HG02943 (cell line): ENCODE data around the gene FBRS.
"Not testable (repeated sequence)": the region's sequence is repeated elsewhere in the genome, so short reads cannot be mapped to it uniquely, and the experiment has no call there.

Experiments used
- ATAC-seq: cut with Tn5 transposase; IDR thresholded peaks from one replicate; pipeline ENCODE4 v1.9.1; 2021; ENCODE audit warnings: mild to moderate bottlenecking, low read depth, moderate library complexity; ENCODE audit not compliant: unreplicated experiment

Gene FBRS

DNA sequence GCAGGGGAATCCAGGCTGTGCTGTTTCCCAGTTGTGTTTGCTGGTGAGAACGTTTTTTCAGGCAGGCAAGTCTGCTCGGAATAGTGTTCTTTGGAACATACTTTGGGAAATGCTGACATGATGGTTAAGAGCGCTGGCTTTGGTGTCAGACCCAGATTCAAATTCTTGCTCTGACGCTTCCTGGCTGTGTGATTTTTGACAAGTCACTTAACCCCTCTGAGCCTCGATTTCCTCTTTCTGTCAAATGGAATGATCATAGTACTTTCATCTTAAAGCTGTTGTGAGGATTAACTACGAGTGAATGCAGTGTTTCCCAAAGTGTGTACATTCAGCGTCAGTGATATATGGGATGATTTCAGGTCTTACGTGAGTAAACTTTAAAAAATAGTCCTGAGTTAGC lies 4.8 kb downstream of the FBRS start:
- no peak for ATAC-seq

DNA sequence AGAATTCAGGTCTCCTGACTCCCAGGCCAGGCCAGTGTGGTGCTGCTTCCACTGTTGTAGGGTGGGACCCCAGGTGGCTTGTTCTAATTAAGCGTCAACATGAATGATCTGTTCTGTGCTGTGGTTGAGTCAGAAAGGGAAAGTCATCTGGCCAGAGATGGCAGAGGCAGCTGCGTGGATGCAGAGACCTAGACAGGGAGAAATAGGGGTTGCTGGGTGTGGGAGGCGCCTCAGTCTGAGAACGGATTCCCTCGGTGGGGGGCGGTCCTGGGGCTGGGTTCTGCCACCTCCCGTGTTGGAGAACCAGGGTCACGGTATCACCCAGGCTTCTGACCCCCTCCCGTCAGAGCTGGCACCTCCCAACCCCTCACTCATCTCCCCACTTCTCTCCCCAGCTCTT lies 5.6 kb downstream of the FBRS start:
- ATAC-seq = no peak

DNA sequence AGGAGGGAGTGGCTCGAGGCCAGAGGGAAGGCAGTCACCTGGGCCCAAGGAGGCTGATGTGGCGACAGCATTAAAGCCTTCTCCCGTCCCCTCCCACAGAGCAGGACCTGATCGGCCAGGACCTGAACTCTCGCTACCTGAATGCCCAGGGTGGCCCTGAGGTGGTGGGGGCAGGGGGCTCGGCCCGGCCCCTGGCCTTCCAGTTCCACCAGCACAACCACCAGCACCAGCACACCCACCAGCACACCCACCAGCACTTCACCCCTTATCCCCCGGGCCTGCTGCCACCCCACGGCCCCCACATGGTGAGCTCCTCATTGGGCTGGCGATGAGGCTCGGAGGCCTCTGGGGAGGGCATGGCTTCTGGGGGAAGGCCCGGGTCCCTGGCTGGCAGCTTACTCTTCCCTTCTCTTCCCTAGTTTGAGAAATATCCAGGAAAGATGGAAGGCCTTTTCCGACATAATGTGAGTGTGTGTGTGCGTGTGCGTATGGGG lies 6.4 kb downstream of the FBRS start:
- no peak for ATAC-seq

DNA sequence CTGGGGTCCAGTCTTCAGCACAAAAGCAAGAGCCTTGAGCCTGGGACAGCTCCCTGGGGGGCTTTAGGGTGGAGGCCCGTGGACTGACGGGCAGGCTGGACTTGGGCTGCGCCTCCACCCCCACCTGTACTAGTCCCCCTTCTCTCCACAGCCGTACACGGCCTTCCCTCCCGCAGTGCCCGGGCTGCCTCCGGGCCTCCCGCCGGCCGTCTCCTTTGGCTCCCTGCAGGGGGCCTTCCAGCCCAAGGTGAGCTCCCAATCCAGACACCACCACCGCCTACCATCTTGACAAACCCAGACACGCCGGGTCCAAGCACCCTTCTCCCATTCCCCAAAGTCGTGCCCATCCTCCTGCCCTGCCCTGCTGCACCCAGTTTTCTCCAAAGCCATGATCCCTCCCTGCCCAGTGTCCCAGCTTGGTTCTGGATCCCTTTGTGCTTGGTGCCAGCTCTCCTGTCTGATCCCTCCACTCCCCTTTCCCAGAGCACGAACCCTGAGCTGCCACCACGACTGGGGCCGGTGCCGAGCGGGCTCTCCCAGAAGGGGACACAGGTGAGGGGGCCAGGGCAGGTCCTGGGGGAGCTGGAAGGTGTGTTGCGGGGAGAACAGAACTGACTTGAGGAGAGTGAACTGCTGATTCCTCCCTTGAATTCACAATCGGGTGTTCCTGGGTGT lies 7.1 kb downstream of the FBRS start:
- no peak for ATAC-seq

DNA sequence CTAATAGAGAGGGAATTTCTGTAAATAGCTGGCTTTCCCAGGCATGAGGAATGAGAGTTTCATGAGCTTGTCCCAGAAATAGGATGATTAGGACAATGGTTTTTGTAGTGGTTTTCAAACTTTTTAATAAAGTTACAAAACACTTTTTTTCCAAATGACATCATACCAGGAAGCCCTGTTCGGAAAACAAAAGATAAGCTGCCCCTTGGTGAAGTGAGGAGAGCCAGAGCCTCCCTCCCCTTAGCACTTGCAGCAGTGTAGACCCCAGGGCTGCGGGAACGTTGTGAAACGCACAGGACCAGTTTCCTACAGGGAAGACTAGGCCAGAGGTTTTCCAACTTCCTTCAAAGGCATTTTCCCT lies 7.6 kb downstream of the FBRS start:
- no peak for ATAC-seq

DNA sequence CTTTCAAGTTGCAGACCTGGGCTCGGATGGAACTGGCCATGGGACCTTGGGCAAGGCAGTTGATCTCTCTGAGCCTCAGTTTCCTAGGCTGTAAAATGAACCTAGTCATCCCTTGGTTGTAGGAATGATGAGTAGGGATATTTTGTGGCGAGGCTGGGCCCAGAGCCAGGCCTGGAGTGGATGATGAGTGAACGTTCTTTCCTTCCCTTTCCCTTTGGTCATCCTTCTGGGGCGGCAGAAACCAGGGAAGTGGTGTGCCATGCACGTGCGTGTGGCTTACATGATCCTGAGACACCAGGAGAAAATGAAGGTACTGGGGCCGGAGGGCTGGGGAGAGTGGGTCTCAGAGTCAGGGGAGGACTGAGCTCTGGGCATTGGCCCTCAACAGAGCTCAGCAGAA lies 8.4 kb downstream of the FBRS start:
- ATAC-seq = no peak

DNA sequence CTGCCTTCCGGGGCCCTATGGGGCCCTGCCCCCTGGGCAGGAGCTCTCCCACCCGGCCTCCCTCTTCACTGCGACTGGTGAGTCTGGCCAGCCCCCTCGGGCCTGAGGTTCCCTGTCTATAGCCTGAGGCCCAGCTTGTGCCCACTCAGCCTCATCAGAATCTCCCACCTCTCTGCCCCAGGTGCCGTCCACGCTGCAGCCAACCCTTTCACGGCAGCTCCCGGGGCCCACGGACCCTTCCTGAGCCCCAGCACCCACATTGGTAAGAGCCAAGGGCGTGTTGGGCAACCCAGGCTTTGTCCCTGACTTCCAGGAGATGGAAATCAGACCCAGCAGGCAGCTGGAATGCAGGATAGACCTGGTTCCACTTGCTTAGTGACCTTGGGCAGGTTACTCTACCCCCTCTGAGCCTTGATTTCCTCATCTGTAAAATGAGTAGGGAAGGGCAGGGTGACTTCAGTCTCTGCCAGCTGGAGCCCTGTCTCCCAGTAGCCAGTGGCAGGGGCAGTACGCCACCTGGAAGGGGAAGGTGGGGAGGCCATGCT lies 9.2 kb downstream of the FBRS start:
- ATAC-seq = no peak

DNA sequence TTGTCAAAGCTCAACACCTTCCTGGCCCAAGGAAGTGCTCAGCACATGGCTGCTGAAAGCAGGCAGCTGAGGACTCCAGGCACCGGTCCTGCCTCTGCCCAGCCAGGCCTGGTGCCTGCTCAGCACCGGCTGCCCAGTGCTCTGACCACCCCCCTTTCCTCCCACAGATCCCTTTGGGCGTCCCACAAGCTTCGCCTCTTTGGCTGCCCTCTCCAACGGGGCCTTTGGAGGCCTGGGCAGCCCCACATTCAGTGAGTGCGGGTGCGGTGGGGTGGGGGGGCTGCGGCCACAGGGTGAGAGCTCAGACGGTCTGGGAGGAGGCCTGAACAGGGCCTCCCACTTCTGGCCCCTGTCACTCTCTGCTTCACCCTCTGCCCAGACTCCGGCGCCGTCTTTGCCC lies 10.2 kb downstream of the FBRS start:
- no peak for ATAC-seq

DNA sequence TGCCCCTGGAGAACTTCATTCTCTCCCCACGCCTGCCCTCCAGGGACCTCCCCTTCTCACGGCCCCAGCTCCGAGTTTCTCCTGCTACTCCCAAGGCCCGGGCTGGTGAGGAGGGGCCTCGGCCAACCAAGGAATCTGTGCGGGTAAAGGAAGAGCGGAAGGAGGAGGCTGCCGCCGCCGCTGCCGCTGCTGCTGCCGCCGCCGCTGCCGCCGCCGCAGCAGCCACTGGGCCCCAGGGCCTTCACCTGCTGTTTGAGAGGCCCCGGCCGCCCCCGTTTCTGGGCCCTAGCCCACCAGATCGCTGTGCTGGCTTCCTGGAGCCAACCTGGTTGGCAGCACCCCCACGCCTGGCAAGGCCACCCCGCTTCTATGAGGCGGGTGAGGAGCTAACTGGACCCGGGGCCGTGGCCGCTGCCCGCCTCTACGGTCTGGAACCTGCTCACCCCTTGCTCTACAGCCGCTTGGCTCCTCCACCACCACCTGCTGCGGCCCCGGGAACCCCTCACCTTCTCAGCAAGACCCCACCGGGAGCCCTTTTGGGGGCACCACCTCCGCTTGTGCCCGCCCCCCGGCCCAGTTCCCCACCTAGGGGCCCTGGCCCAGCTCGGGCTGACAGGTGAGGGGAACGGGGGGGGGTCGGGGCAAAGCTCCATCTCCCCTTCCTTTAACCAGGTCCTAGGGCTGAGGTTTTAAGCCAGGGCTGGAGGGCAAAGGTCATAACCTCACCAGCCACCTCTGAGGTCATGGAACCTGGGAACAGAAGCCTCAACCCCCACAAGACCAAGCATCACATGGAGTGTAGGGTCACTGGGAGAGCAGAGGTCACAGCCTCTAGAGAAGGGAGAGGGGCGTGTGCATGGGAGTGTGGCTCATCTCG lies 11.0 kb downstream of the FBRS start:
- no peak for ATAC-seq

DNA sequence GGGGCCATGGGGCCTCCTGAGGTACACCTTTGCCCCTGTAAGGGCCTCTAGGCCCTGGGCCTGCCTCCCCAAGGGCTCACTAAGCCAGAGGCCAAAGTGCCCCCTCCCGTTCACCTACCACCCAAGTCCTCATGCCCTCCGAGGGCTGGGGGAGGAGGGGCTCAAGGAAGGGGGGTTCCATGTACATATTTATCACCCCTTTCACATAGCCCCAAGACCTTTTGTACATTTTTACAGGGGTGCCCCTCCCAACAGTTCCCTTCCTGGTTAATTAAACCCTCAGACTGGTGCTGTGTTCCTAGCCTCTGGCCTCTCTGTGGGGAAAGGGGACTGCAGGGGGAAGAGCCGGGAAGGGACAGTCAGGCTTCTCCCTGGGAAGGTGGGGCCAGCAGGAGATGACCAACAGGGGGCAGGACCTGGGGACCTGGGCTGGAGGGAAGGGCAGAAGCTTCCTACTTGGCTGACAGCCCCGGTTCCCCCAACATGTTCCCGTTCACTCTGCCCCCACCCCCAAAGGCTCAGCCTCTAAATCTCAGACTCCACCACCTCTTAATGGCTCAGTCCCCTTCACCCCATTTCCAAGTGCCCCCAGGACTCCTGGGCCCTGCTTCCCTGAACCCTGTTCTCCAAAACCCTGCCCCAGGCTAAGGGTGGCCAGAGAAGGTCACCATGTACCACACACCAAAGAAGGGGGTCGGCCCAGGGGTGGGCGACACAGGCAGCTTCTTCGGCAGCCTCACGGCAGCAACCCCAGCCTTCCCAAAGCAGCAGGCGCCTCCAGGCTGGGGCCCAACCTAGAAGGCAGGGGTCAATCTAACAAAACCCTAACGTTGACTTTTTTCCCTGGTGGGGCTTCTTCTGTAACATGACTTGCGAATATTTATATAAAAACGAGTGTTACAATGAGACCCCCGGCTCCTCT lies 11.9 kb downstream of the FBRS start:
- no peak for ATAC-seq

DNA sequence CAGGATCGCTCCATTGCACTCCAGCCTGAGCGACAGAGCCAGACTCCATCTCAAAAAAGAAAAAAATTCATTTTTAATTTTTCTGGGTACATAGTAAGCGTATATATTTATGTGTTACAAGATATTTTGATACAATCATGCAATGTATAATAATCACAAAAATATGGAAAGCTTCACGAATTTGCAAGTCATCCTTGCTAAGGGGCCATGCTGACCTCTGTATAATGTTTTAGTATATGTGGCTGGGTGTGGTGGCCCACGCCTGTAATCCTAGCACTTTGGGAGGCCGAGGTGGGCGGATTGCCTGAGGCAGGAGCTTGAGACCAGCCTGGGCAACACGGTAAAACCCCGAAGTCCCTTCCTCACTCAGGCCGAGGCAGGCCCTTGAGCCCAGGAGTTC lies 16.9 kb downstream of the FBRS start:
- ATAC-seq = no peak

DNA sequence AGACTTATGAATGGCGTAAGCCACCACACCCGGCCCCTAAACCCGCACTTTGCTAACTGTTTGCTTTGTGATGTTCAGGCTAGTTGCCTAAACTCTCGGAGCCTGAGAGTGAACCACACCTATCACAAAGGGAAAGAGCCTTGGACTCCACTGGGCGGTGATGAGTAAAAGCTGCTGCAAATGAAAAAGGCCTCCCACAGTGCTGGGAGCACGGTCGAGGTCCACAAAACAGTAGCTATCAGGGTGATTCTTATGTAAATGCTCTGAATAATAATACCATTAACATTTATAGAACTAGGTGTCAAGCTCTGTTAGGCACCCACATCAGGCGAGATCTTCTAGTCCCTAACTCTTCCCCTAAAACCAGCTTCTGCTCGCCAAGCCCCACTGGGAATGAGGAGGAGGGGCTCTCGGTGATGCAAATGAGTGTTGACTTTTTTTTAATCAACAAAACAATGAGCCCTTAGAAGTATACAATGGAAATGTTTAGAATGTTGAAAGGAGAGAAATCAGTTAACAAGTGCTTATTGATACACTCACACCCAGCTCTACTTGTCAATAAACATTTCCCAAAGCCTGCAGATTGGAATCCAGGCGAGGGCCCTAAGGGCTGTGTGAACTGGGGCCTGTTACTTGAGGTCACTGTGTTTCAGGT lies 19.8 kb downstream of the FBRS start:
- no peak for ATAC-seq

DNA sequence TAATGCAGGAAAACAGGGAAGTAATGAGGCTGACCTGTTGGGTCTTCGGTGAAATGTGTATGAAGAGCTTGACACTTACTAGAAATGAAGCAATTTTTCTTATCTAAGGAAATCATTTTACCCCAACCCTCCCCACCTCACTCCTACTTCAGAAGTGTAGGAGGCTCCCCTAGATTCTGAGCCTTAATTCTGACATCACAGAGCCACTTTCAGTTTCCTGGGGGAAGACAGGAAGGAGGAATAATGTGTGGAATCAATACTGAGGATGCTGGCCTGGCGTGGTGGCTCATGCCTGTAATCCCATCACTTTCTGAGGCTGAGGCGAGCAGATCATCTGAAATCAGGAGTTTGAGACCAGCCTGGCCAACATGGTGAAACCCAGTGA lies 20.3 kb downstream of the FBRS start:
- no peak for ATAC-seq

DNA sequence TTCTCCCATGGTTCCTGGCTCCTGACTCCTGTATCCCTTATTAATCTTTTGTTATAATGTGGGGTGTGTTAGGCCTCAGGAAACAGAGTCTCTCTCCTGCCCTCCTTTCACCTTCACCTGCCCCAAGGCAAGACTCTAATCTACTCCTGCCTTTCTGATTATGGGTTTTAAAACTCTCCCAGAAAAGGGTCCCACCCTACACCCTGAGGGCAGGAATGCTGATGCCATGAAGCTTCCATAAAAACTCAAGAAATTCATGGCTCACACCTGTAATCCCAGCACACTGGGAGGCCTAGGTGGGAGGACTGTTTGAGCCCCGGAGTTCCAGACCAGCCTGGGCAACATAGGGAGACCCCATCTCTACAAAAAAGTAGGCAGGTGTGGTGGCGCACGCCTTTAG lies 22.1 kb downstream of the FBRS start:
- no peak for ATAC-seq

DNA sequence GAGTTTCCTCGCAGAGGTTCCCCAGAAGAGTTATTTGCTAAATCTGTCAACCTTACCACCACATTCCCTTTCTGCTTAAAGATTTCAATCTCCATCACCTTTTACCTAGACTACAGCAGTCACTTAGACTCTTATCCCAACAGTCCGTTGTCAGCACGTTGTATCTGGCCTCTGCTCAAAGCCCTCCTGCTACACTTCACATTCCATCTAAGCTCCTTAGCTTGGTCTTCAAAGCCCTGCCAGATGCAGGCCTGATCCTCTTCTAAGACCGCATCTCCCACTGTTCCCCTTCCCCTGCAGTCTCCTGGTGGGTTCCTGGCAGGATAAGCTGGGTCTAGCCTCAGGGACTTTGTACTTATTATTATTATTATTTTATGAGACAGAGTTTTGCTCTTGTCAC lies 30.5 kb downstream of the FBRS start:
- no peak for ATAC-seq

DNA sequence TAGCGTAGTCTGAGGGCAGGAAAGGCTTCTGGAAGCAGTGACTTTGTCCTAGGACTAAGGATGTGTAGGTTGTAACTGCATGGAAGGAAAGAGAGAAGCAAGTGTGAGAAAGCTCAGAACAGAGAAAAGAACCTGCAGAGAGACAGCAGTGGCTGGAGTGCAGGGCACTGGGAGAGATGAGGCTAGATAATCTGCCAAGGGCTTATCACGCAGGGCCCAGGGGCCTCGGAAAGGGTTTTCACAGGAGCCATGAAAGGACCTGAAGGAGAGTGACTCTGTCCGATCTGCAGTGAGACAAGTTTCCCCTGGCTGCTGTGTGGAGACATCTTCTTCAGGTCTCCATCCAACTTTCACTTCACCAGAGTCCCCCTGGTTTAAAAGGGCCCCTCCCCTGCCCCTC lies 33.7 kb downstream of the FBRS start:
- ATAC-seq = no peak

DNA sequence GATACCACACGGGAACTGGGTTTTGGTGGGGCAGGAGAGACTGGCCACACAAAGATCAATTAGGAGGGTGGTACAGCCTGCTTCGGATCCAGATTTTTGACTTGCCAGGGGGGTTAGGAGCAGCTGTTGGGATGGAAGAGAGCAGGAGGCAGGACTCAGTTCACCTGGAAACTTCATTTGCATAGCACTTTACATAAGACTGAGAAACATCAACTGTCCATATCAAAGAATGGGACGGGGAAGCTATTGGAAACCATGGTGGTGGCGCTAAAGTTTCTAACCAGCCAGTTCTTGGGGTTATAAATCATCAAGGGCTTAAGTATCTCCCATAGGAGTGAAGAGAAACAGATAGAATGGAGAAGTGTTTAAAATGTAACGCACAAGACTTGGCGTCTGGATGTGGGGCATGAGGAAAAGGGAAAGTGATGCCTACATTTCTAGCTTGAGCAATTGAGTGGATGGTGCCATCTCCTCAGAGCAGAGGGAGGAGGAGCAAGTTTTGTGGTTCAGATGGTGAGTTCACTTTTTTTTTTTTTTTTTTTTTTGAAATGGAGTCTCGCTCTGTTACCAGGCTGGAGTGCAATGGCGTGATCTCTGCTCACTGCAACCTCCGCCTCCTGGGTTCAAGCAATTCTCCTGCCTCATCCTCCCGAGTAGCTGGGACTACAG lies 34.3 kb downstream of the FBRS start:
- no peak for ATAC-seq

DNA sequence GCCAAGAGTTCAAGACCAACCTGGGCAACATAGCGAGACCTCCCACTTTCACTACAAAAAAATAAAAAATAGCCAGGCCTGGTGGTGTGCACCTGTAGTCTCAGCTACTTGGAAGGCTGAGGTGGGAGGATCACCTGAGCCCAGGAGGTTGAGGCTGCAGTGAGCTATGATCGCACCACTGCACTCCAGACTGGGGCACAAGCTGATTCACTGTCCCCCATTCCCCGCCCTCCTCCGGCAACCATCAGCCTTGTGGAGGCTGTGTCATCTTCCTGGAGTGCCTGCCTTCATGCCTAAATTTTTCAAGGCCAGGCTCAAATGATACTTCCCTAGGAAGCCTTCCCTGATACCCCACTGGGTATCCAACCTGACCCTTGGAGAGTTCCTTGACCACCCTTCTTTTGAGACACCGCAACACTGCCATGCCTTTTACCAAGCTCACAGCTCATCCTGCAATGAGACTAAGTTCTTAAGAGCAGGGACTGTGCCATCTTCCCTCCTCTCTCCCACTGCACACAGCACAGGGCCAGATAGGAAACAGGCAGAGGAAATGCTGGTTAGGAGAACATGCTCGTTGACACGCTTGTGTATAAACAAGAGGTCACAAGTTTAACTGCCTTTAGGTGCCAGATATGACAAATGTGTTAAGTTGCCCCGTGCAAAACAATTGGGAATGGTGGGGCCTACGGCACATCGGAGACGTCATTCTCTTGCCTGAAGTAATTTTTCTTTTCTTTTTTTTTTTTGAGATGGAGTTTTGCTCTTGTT lies 36.9 kb downstream of the FBRS start:
- ATAC-seq = no peak

DNA sequence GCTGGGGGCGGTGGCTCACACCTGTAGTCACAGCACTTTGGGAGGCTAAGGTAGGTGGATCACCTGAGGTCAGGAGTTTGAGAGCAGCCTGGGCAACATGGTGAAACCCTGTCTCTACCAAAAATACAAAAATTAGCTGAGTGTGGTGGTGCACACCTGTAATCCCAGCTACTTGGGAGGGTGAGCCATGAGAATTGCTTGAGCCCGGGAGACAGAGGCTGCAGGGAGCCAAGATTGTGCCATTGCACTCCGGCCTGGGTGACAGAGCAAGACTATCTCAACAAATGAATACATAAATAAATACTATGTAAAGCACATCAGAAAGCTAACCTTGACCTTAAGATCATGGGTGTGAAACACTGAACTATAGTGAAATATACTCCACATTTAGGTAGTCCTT lies 38.4 kb downstream of the FBRS start:
- ATAC-seq = not testable (repeated sequence)
